MCF 10A (cell line): ENCODE measurements around the gene PIK3C2G. TPM values are rescaled to one million over a fixed set of nuclear protein-coding genes. Genes with fewer than 3 reads are reported as not detected.

Experiments used
- BruUV-seq: library from RNA; stranded (reverse); fragments of 400-500 nt; replicated peaks from 2 replicates; lab custom pipeline; 2021; lab: Mats Ljungman, UMichigan
- CTCF ChIA-PET: fragments of 300-600 bp; sonication (Branson Sonifier 250); formaldehyde crosslinking; extraction: SDS; loops from one replicate; lab custom pipeline; 2021; ENCODE audit warnings: antibody characterized with exemption, inconsistent platforms; lab: Yijun Ruan, JAX
- POLR2A ChIA-PET: fragments of 300-600, 350-650 bp; sonication (Branson Sonifier 250); formaldehyde crosslinking; extraction: SDS; loops from one replicate; lab custom pipeline; 2020; ENCODE audit warnings: antibody characterized with exemption, inconsistent platforms; lab: Yijun Ruan, JAX
- DNase-seq: peaks from one replicate; pipeline ENCODE4 v3.0.0-alpha.2; 2018; ENCODE audit not compliant: unreplicated experiment
- H3K27ac Mint-ChIP-seq: one replicate; pipeline ENCODE4 v1.8.0; 2022; ENCODE audit warnings: mild to moderate bottlenecking, low read depth, mixed read lengths; ENCODE audit not compliant: unreplicated experiment
- H3K27me3 Mint-ChIP-seq: one replicate; pipeline ENCODE4 v1.8.0; 2022; ENCODE audit warnings: mixed read lengths; ENCODE audit not compliant: insufficient read depth, unreplicated experiment
- H3K36me3 Mint-ChIP-seq: one replicate; pipeline ENCODE4 v1.8.0; 2022; ENCODE audit warnings: mild to moderate bottlenecking, moderate library complexity, mixed read lengths; ENCODE audit not compliant: insufficient read depth, unreplicated experiment
- H3K4me1 Mint-ChIP-seq: one replicate; pipeline ENCODE4 v1.8.0; 2022; ENCODE audit warnings: mixed read lengths; ENCODE audit not compliant: insufficient read depth, unreplicated experiment
- H3K4me3 Mint-ChIP-seq: one replicate; pipeline ENCODE4 v1.8.0; 2022; ENCODE audit warnings: mild to moderate bottlenecking, moderate library complexity, mixed read lengths; ENCODE audit not compliant: unreplicated experiment
- H3K9me3 Mint-ChIP-seq: one replicate; pipeline ENCODE4 v1.8.0; 2022; ENCODE audit warnings: mixed read lengths; ENCODE audit not compliant: unreplicated experiment
- CTCF ChIP-seq: fragments of 200-600 bp; IDR thresholded peaks from one replicate; pipeline ENCODE4 v1.8.0; 2022; ENCODE audit warnings: antibody characterized with exemption, mild to moderate bottlenecking; ENCODE audit not compliant: unreplicated experiment
- intact Hi-C: fragments of 100-400 bp; cut with micrococcal nuclease; formaldehyde crosslinking; loops from 2 replicates; pipeline ENCODE4 v1.14.1; 2022
- total RNA-seq: library from RNA; stranded (reverse); gene quantifications from 2 replicates; pipeline ENCODE4 v1.2.3, GENCODE V29; 2022

PIK3C2G gene
- total RNA-seq, 1 experiment from 2014 or later: 10.6 TPM

- Mint-ChIP-seq H3K36me3 (peaks cover 7% of the 10 kb centered on the region), H3K4me1 (peaks cover 13% of the 10 kb centered on the region), H3K9me3 (no peaks in the 10 kb centered on the region), H3K4me3 (no peak overlapping the region), H3K27me3 (no peaks in the 10 kb centered on the region), H3K27ac (no peak overlapping the region)
- intact Hi-C loops: no loop called here
- BruUV-seq: no TSS peak
- ChIA-PET POLR2A (interaction anchor here (0.7 kb wide), 1 partner anchor 178 kb away, joined by 4 read pairs; no protein-coding TSS in a partner anchor), CTCF (no interaction called here)
- DNase-seq: no peak
- TF ChIP-seq CTCF: no peak
These were observed 211.0 kb downstream of the PIK3C2G start for GRCh38 chr12:18472304-18472703.

- no peaks in the 10 kb centered on the region for H3K9me3 Mint-ChIP-seq
- H3K4me3 Mint-ChIP-seq: no peak overlapping the region
- no peak overlapping the region for H3K27ac Mint-ChIP-seq
- no TSS peak for BruUV-seq
- intact Hi-C loops: no loop called here
- POLR2A ChIA-PET: interaction anchor here (0.6 to 0.7 kb wide), 2 partner anchors 179 to 1495 kb away, joined by 4 read pairs; no protein-coding TSS in a partner anchor
- H3K4me1 Mint-ChIP-seq: peaks cover 13% of the 10 kb centered on the region
- H3K27me3 Mint-ChIP-seq: no peaks in the 10 kb centered on the region
- peaks cover 7% of the 10 kb centered on the region for H3K36me3 Mint-ChIP-seq
- DNase-seq: no peak
- CTCF ChIA-PET: interaction anchor here (1.0 kb wide), 1 partner anchor 8 kb away, joined by 4 read pairs; no protein-coding TSS in a partner anchor
- no peak for TF ChIP-seq CTCF
These were observed 211.5 kb downstream of the PIK3C2G start for GRCh38 chr12:18472806-18473205.

GRCh38 chr12:18476861-18477260 lies 215.5 kb downstream of the PIK3C2G start:
- H3K27me3 Mint-ChIP-seq: no peaks in the 10 kb centered on the region
- H3K4me1 Mint-ChIP-seq: peaks cover 14% of the 10 kb centered on the region
- TF ChIP-seq CTCF: no peak
- no TSS peak for BruUV-seq
- CTCF ChIA-PET: no interaction called here
- POLR2A ChIA-PET: no interaction called here
- H3K9me3 Mint-ChIP-seq: no peaks in the 10 kb centered on the region
- DNase-seq: no peak
- intact Hi-C loops: no loop called here
- no peak overlapping the region for H3K4me3 Mint-ChIP-seq
- H3K27ac Mint-ChIP-seq: peak overlapping the region; percentile 28
- H3K36me3 Mint-ChIP-seq: no peaks in the 10 kb centered on the region

- CTCF ChIA-PET: interaction anchor here (0.6 to 0.9 kb wide), 3 partner anchors 14 to 707 kb away, joined by 3 read pairs; partner anchors contain the start of gene PLEKHA5
- H3K4me3 Mint-ChIP-seq: peak overlapping the region; percentile 46
- peak; percentile 84 for DNase-seq
- H3K27ac Mint-ChIP-seq: peak overlapping the region; percentile 83
- TF ChIP-seq CTCF: no peak
- POLR2A ChIA-PET: interaction anchor here (0.6 to 2.1 kb wide), 8 partner anchors 9 to 653 kb away, joined by 3 to 12 read pairs (median 4); no protein-coding TSS in a partner anchor
- peaks cover 14% of the 10 kb centered on the region for H3K4me1 Mint-ChIP-seq
- no peaks in the 10 kb centered on the region for H3K27me3 Mint-ChIP-seq
- BruUV-seq: no TSS peak
- H3K36me3 Mint-ChIP-seq: no peaks in the 10 kb centered on the region
- H3K9me3 Mint-ChIP-seq: no peaks in the 10 kb centered on the region
- intact Hi-C loops: no loop called here
These were observed 217.9 kb downstream of the PIK3C2G start for GRCh38 chr12:18479256-18479655.
